ENCODE results near the gene MEI1.

Gene MEI1

GRCh38 chr22:41777749-41778425 lies 78.6 kb downstream of the MEI1 start:
- H3K27me3 ChIP-seq (ENCODE audit: control insufficient read depth, insufficient read depth, low read length) = peaks cover 11% of the 10 kb centered on the region
- no peaks in the 10 kb centered on the region for H3K36me3 ChIP-seq (ENCODE audit: insufficient read depth, low read length)
- H3K4me3 ChIP-seq (ENCODE audit: low read length) = no peak overlapping the region
- no peak overlapping the region for H3K9ac ChIP-seq (ENCODE audit: low read depth, low read length)
- no peaks in the 10 kb centered on the region for H3K9me3 ChIP-seq (replicated peaks; ENCODE audit: low read length)
- no peak overlapping the region for H3K4me2 ChIP-seq (ENCODE audit: low read length)
- H3K4me1 ChIP-seq (ENCODE audit: control insufficient read depth, insufficient read depth, low read length) = no peaks in the 10 kb centered on the region

GRCh38 chr22:41779929-41780505 lies 80.7 kb downstream of the MEI1 start:
- no peaks in the 10 kb centered on the region for H3K4me1 ChIP-seq (ENCODE audit: control insufficient read depth, insufficient read depth, low read length)
- no peak overlapping the region for H3K4me3 ChIP-seq (ENCODE audit: low read length)
- no peaks in the 10 kb centered on the region for H3K36me3 ChIP-seq (ENCODE audit: insufficient read depth, low read length)
- H3K9me3 ChIP-seq (replicated peaks; ENCODE audit: low read length) = no peaks in the 10 kb centered on the region
- no peak overlapping the region for H3K9ac ChIP-seq (ENCODE audit: low read depth, low read length)
- H3K4me2 ChIP-seq (ENCODE audit: low read length) = no peak overlapping the region
- peaks cover 3% of the 10 kb centered on the region for H3K27me3 ChIP-seq (ENCODE audit: control insufficient read depth, insufficient read depth, low read length)

- Histone ChIP-seq H3K9ac (ENCODE audit: low read depth, low read length) (no peak overlapping the region), H3K27me3 (ENCODE audit: control insufficient read depth, insufficient read depth, low read length) (peaks cover 1% of the 10 kb centered on the region), H3K36me3 (ENCODE audit: insufficient read depth, low read length) (no peaks in the 10 kb centered on the region), H3K4me3 (ENCODE audit: low read length) (no peak overlapping the region), H3K4me2 (ENCODE audit: low read length) (no peak overlapping the region), H3K9me3 (replicated peaks; ENCODE audit: low read length) (no peaks in the 10 kb centered on the region), H3K4me1 (ENCODE audit: control insufficient read depth, insufficient read depth, low read length) (no peaks in the 10 kb centered on the region)
Measured at GRCh38 chr22:41780746-41781505, 81.6 kb downstream of the MEI1 start.

GRCh38 chr22:41781507-41781906 lies 82.2 kb downstream of the MEI1 start:
- no peaks in the 10 kb centered on the region for H3K27me3 ChIP-seq (ENCODE audit: control insufficient read depth, insufficient read depth, low read length)
- no peaks in the 10 kb centered on the region for H3K4me1 ChIP-seq (ENCODE audit: control insufficient read depth, insufficient read depth, low read length)
- no peaks in the 10 kb centered on the region for H3K9me3 ChIP-seq (replicated peaks; ENCODE audit: low read length)
- no peak overlapping the region for H3K4me2 ChIP-seq (ENCODE audit: low read length)
- no peaks in the 10 kb centered on the region for H3K36me3 ChIP-seq (ENCODE audit: insufficient read depth, low read length)
- no peak overlapping the region for H3K9ac ChIP-seq (ENCODE audit: low read depth, low read length)
- no peak overlapping the region for H3K4me3 ChIP-seq (ENCODE audit: low read length)

GRCh38 chr22:41782316-41782715 lies 83.0 kb downstream of the MEI1 start:
- no peaks in the 10 kb centered on the region for H3K36me3 ChIP-seq (ENCODE audit: insufficient read depth, low read length)
- H3K27me3 ChIP-seq (ENCODE audit: control insufficient read depth, insufficient read depth, low read length) = no peaks in the 10 kb centered on the region
- H3K4me3 ChIP-seq (ENCODE audit: low read length) = no peak overlapping the region
- H3K4me2 ChIP-seq (ENCODE audit: low read length) = no peak overlapping the region
- H3K4me1 ChIP-seq (ENCODE audit: control insufficient read depth, insufficient read depth, low read length) = no peaks in the 10 kb centered on the region
- no peaks in the 10 kb centered on the region for H3K9me3 ChIP-seq (replicated peaks; ENCODE audit: low read length)
- H3K9ac ChIP-seq (ENCODE audit: low read depth, low read length) = no peak overlapping the region

- no peak overlapping the region for H3K4me3 ChIP-seq (ENCODE audit: low read length)
- H3K9me3 ChIP-seq (replicated peaks; ENCODE audit: low read length) = no peaks in the 10 kb centered on the region
- no peak overlapping the region for H3K9ac ChIP-seq (ENCODE audit: low read depth, low read length)
- H3K36me3 ChIP-seq (ENCODE audit: insufficient read depth, low read length) = no peaks in the 10 kb centered on the region
- H3K4me1 ChIP-seq (ENCODE audit: control insufficient read depth, insufficient read depth, low read length) = no peaks in the 10 kb centered on the region
- H3K4me2 ChIP-seq (ENCODE audit: low read length) = no peak overlapping the region
- H3K27me3 ChIP-seq (ENCODE audit: control insufficient read depth, insufficient read depth, low read length) = no peaks in the 10 kb centered on the region
Measured at GRCh38 chr22:41782751-41783150, 83.4 kb downstream of the MEI1 start.

GRCh38 chr22:41787331-41787730 lies 88.0 kb downstream of the MEI1 start:
- Histone ChIP-seq H3K27me3 (ENCODE audit: control insufficient read depth, insufficient read depth, low read length) (peaks cover 9% of the 10 kb centered on the region), H3K9me3 (replicated peaks; ENCODE audit: low read length) (no peaks in the 10 kb centered on the region), H3K9ac (ENCODE audit: low read depth, low read length) (no peak overlapping the region), H3K4me1 (ENCODE audit: control insufficient read depth, insufficient read depth, low read length) (no peaks in the 10 kb centered on the region), H3K4me2 (ENCODE audit: low read length) (no peak overlapping the region), H3K4me3 (ENCODE audit: low read length) (no peak overlapping the region), H3K36me3 (ENCODE audit: insufficient read depth, low read length) (no peaks in the 10 kb centered on the region)

- no peak overlapping the region for H3K4me2 ChIP-seq (ENCODE audit: low read length)
- H3K4me3 ChIP-seq (ENCODE audit: low read length) = no peak overlapping the region
- no peaks in the 10 kb centered on the region for H3K36me3 ChIP-seq (ENCODE audit: insufficient read depth, low read length)
- no peak overlapping the region for H3K9ac ChIP-seq (ENCODE audit: low read depth, low read length)
- no peaks in the 10 kb centered on the region for H3K4me1 ChIP-seq (ENCODE audit: control insufficient read depth, insufficient read depth, low read length)
- H3K27me3 ChIP-seq (ENCODE audit: control insufficient read depth, insufficient read depth, low read length) = peaks cover 9% of the 10 kb centered on the region
- no peaks in the 10 kb centered on the region for H3K9me3 ChIP-seq (replicated peaks; ENCODE audit: low read length)
Measured at GRCh38 chr22:41793871-41794270, 94.6 kb downstream of the MEI1 start.

- H3K4me2 ChIP-seq (ENCODE audit: low read length) = no peak overlapping the region
- no peak overlapping the region for H3K9ac ChIP-seq (ENCODE audit: low read depth, low read length)
- H3K27me3 ChIP-seq (ENCODE audit: control insufficient read depth, insufficient read depth, low read length) = no peaks in the 10 kb centered on the region
- no peak overlapping the region for H3K4me3 ChIP-seq (ENCODE audit: low read length)
- no peaks in the 10 kb centered on the region for H3K9me3 ChIP-seq (replicated peaks; ENCODE audit: low read length)
- no peaks in the 10 kb centered on the region for H3K36me3 ChIP-seq (ENCODE audit: insufficient read depth, low read length)
- H3K4me1 ChIP-seq (ENCODE audit: control insufficient read depth, insufficient read depth, low read length) = peaks cover 19% of the 10 kb centered on the region
Measured at GRCh38 chr22:41798736-41799135, 99.4 kb downstream of the MEI1 start.

- no peaks in the 10 kb centered on the region for H3K9me3 ChIP-seq (replicated peaks; ENCODE audit: low read length)
- peak overlapping the region; percentile 88 for H3K9ac ChIP-seq (ENCODE audit: low read depth, low read length)
- peak overlapping the region; percentile 94 for H3K4me3 ChIP-seq (ENCODE audit: low read length)
- H3K27me3 ChIP-seq (ENCODE audit: control insufficient read depth, insufficient read depth, low read length) = no peaks in the 10 kb centered on the region
- peak overlapping the region; percentile 99 for H3K4me2 ChIP-seq (ENCODE audit: low read length)
- H3K4me1 ChIP-seq (ENCODE audit: control insufficient read depth, insufficient read depth, low read length) = peaks cover 19% of the 10 kb centered on the region
- H3K36me3 ChIP-seq (ENCODE audit: insufficient read depth, low read length) = no peaks in the 10 kb centered on the region
Measured at GRCh38 chr22:41799486-41800347, 100.4 kb downstream of the MEI1 start.

Measured in skeletal muscle satellite cell (primary cell).